ENCODE results near the gene HOXD1.

Gene HOXD1

GRCh38 chr2:176187200-176187898 is 1.1 kb upstream of the HOXD1 start:
- TF ChIP-seq ZBTB7A (IDR thresholded peaks at IDR 0.05; ENCODE audit: low read depth), result no peak
- TF ChIP-seq TCF12 (IDR thresholded peaks at IDR 0.05; ENCODE audit: low read depth), result no peak
- TF ChIP-seq TEAD4 (IDR thresholded peaks at IDR 0.05), result no peak
- TF ChIP-seq MAX (IDR thresholded peaks at IDR 0.05), result no peak
- TF ChIP-seq NFIC (IDR thresholded peaks at IDR 0.05), result no peak
- TF ChIP-seq TAF1 (IDR thresholded peaks at IDR 0.05; ENCODE audit: low read depth), result no peak
- TF ChIP-seq EGR1 (IDR thresholded peaks at IDR 0.05), result no peak
- no peak for TF ChIP-seq CEBPB (IDR thresholded peaks at IDR 0.05)
- TF ChIP-seq REST (IDR thresholded peaks at IDR 0.05; ENCODE audit: low read depth), result no peak
- no peak for TF ChIP-seq USF1 (IDR thresholded peaks at IDR 0.05)
- TF ChIP-seq RAD21 (IDR thresholded peaks at IDR 0.05; ENCODE audit: low read depth), result no peak
- TF ChIP-seq FOXM1 (IDR thresholded peaks at IDR 0.05; ENCODE audit: borderline replicate concordance, low read depth), result no peak
- no peak for TF ChIP-seq CREB1 (IDR thresholded peaks at IDR 0.05; ENCODE audit: low read depth)
- TF ChIP-seq EP300 (IDR thresholded peaks at IDR 0.05; ENCODE audit: borderline replicate concordance), result no peak

GRCh38 chr2:176188774-176189680 is 559 bp downstream of the HOXD1 start:
- TF ChIP-seq CREB1 (IDR thresholded peaks at IDR 0.05; ENCODE audit: low read depth) (no peak), TCF12 (IDR thresholded peaks at IDR 0.05; ENCODE audit: low read depth) (no peak), USF1 (IDR thresholded peaks at IDR 0.05) (no peak), NFIC (IDR thresholded peaks at IDR 0.05) (no peak), ZBTB7A (IDR thresholded peaks at IDR 0.05; ENCODE audit: low read depth) (peak; percentile 59; the same call in 1 of the 2 replicates), MAX (IDR thresholded peaks at IDR 0.05) (peak; percentile 13; the same call in 1 of the 2 replicates), TEAD4 (IDR thresholded peaks at IDR 0.05) (no peak)

GRCh38 chr2:176189681-176190641 is 1.5 kb downstream of the HOXD1 start:
- TF ChIP-seq TCF12 (IDR thresholded peaks at IDR 0.05; ENCODE audit: low read depth) (no peak), MAX (IDR thresholded peaks at IDR 0.05) (no peak), TEAD4 (IDR thresholded peaks at IDR 0.05) (no peak), FOXM1 (IDR thresholded peaks at IDR 0.05; ENCODE audit: borderline replicate concordance, low read depth) (no peak), RAD21 (IDR thresholded peaks at IDR 0.05; ENCODE audit: low read depth) (no peak), TAF1 (IDR thresholded peaks at IDR 0.05; ENCODE audit: low read depth) (no peak), CREB1 (IDR thresholded peaks at IDR 0.05; ENCODE audit: low read depth) (no peak), REST (IDR thresholded peaks at IDR 0.05; ENCODE audit: low read depth) (no peak)

- TF ChIP-seq CREB1 (IDR thresholded peaks at IDR 0.05; ENCODE audit: low read depth), result no peak
- no peak for TF ChIP-seq REST (IDR thresholded peaks at IDR 0.05; ENCODE audit: low read depth)
- TF ChIP-seq CEBPB (IDR thresholded peaks at IDR 0.05), result no peak
- no peak for TF ChIP-seq NFIC (IDR thresholded peaks at IDR 0.05)
- TF ChIP-seq TAF1 (IDR thresholded peaks at IDR 0.05; ENCODE audit: low read depth), result no peak
- no peak for TF ChIP-seq YY1 (IDR thresholded peaks at IDR 0.05; ENCODE audit: low read depth)
- no peak for TF ChIP-seq USF1 (IDR thresholded peaks at IDR 0.05)
- TF ChIP-seq TCF12 (IDR thresholded peaks at IDR 0.05; ENCODE audit: low read depth), result no peak
- no peak for TF ChIP-seq MAX (IDR thresholded peaks at IDR 0.05)
- no peak for TF ChIP-seq EGR1 (IDR thresholded peaks at IDR 0.05)
- TF ChIP-seq TEAD4 (IDR thresholded peaks at IDR 0.05), result no peak
- no peak for TF ChIP-seq RAD21 (IDR thresholded peaks at IDR 0.05; ENCODE audit: low read depth)
- no peak for TF ChIP-seq EP300 (IDR thresholded peaks at IDR 0.05; ENCODE audit: borderline replicate concordance)
- TF ChIP-seq ZBTB7A (IDR thresholded peaks at IDR 0.05; ENCODE audit: low read depth), result no peak
- TF ChIP-seq FOXM1 (IDR thresholded peaks at IDR 0.05; ENCODE audit: borderline replicate concordance, low read depth), result no peak
Measured at GRCh38 chr2:176192351-176192750, 3.9 kb downstream of the HOXD1 start.
